NCI-H2029 (cell line): Measurements from ENCODE around the gene PCDHGC5.

ENCODE experiments used
- DNase-seq: peaks from one replicate; lab custom pipeline; 2025; lab: John Stamatoyannopoulos, UW

PCDHGC5 gene

GRCh38 chr5:141488591-141489561 lies at the start of gene PCDHGC5:
PCDHGC5 (plus strand) TSS chr5:141489081; CDS start chr5:141489241, 160 bp downstream.
- no peak for DNase-seq

GRCh38 chr5:141439411-141440141 lies 49.3 kb upstream of the PCDHGC5 start:
- DNase-seq, result no peak

GRCh38 chr5:141440341-141440740 lies 48.5 kb upstream of the PCDHGC5 start:
- DNase-seq, result no peak

GRCh38 chr5:141441571-141442170 lies 47.2 kb upstream of the PCDHGC5 start:
- DNase-seq, result no peak

- DNase-seq, result no peak
Observed at GRCh38 chr5:141465351-141465750, 23.5 kb upstream of the PCDHGC5 start.

GRCh38 chr5:141475625-141476131 lies 13.2 kb upstream of the PCDHGC5 start, which contains the start of gene PCDHGC3:
PCDHGC3 (plus strand) TSS chr5:141475966; CDS start chr5:141476117, 151 bp downstream.
- peak; percentile 84 for DNase-seq

- DNase-seq, result peak; percentile 63
Observed at GRCh38 chr5:141476132-141476911, 12.6 kb upstream of the PCDHGC5 start.

GRCh38 chr5:141477044-141477575 lies 11.8 kb upstream of the PCDHGC5 start:
- DNase-seq, result no peak

GRCh38 chr5:141477815-141478214 lies 11.1 kb upstream of the PCDHGC5 start:
- no peak for DNase-seq

- DNase-seq, result peak; percentile 74
Observed at GRCh38 chr5:141478321-141478945, 10.4 kb upstream of the PCDHGC5 start.

GRCh38 chr5:141479776-141480175 lies 9.1 kb upstream of the PCDHGC5 start:
- no peak for DNase-seq

GRCh38 chr5:141483902-141484301 lies 5.0 kb upstream of the PCDHGC5 start:
- no peak for DNase-seq

- DNase-seq, result no peak
Observed at GRCh38 chr5:141484310-141484640, 4.6 kb upstream of the PCDHGC5 start.

GRCh38 chr5:141484641-141485311 lies 4.1 kb upstream of the PCDHGC5 start, which contains the start of gene PCDHGC4:
PCDHGC4 (plus strand) TSS chr5:141485030; CDS start chr5:141485174, 144 bp downstream.
- peak; percentile 47 for DNase-seq

- no peak for DNase-seq
Observed at GRCh38 chr5:141485321-141486055, 3.4 kb upstream of the PCDHGC5 start.

GRCh38 chr5:141486091-141486490 lies 2.8 kb upstream of the PCDHGC5 start:
- no peak for DNase-seq

GRCh38 chr5:141487131-141487530 lies 1.8 kb upstream of the PCDHGC5 start:
- DNase-seq, result no peak

- DNase-seq, result no peak
Observed at GRCh38 chr5:141489841-141490240, 960 bp downstream of the PCDHGC5 start.

- no peak for DNase-seq
Observed at GRCh38 chr5:141490271-141490670, 1.4 kb downstream of the PCDHGC5 start.
